Skin of body (tissue), 2 donors: ENCODE measurements around the gene AFF2. TPM values are rescaled to one million over a fixed set of nuclear protein-coding genes. Genes with fewer than 3 reads are reported as not detected.
A peak's percentile ranks its signal among the peaks of the same experiment; 100 is the strongest.

Experiments used
- DNase-seq: peaks from one replicate; lab custom pipeline; 2025; lab: John Stamatoyannopoulos, UW
- total RNA-seq: library from RNA; depleted of rRNA; stranded (reverse); fragments of >200 nt; gene quantifications from one replicate; pipeline ENCODE4 v1.2.3, GENCODE V29; 2014

AFF2 gene
- total RNA-seq, 1 donor from 2014 or later: 5.9 TPM

DNA sequence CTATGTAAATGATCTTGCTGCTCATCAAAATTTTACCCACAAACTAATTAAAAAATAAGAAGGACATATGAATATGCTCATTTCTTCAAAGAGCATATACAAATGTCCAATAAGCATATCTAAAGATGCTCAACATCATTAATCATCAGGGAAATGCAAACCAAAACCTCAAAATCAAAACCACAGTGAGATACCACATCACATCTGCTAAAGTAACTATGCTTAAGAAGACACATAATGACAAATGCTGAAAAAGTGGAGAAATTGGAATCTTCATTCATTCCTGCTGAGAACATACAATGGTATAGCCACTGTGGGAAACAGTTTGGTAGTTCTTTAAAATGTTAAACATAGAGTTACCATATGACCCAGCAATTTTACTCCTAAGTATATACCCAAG is 81.9 kb downstream of the AFF2 start:
- DNase-seq: no peak

DNA sequence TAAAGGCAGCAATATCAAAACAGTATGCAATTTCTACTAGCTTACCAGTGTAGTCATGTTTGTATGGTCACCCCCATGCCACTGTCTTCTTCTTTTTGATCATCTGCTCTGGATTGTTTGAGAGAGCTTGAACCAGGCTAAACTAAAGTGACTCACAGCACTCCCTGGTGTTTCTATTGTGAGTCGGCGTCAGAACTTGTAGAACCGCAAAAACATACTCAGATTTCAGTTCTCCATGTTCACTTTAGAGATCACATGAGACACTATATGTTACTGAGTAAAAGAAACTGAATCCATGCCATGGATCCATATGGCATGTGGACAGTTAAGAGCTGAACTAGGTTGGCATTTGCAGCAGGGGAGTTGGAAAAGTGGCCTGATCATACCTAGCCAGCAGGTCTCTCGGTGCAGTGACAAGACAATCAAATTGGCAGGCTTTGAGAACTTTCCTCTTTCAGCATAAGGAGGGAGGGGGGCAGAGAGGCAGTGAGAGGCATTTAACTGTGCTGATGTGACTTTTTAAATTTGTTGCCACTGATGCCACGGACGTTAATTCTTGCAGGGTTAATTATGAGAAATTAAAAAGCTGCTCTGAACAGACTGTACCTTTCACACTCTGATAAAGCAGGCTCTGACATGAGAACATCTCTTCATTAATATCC is 88.4 kb downstream of the AFF2 start:
- DNase-seq: no peak

DNA sequence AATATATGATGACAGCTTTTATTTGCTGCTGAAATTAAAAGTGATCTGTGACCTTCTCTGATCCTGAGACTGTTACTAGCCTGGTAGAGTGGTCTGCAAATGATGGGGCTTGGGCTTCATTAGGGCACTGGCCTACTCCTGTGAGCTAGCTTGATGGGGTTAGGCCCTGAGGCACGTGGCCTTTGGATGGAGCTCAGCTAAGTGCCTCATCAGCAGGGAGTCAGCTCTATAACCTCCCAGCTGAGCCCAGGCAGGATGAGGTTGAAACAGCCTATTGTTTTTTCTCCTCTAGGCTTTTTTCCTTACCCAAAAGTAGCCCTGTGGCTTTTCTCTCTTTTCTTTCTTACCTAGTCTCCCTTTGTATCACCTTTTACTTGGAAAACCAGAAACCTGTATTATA is 92.2 kb downstream of the AFF2 start:
- DNase-seq: no peak

DNA sequence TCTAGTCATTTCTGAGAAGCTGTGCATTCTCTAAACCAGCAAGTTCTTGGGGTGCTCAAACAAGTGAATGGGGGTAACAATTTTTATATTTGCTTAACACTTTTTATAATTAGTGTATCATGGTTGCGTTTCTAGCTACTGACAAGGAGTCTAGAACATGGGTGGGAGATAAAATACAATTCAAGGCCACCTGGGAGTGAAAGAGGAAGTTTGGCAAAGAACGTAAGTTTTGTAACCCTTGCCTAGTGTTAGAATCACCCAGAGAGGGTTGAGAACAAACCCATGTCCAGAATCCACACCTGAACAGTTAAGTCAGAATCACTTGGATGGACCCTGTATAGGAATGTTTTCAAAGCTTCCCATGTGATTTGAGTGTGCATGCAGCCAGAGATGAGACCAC is 92.7 kb downstream of the AFF2 start:
- DNase-seq: no peak

DNA sequence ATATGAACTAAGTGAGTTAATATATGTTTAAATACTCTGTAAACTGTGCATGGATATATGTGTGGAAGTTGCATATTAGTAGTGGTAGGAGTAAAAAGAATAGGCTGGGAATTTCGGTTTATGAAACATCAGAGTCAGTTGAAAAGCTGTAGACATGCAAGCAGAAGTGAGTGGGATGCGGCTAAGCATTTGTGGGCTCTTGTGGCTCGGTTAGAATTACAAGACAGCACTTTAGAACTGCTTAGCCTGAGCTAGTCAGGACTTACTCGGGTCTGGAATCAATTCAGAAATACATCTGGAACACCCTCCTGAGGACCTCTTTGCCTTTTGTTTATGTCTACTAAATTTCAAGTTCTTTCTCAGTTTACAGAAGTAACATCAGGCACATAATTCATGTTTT is 93.6 kb downstream of the AFF2 start:
- peak; percentile 17 for DNase-seq

DNA sequence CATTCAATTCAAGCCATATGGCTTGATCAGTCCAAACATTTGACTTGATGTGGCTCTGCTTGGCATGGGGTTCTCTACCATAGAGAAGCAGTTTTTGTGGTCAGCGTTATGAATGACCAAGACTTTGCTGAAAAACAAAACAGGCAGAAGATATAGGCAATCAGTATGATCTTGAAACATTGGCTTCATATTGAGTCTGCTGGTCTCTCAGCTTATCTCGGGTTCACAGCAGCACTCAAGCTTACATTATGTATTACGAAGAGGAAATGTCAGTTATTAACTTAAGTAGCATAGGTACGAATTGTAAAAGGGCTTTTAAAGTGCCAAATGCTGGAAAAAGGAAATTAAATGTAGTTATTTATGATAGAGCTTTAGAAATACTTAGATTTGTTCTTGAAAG is 99.0 kb downstream of the AFF2 start:
- no peak for DNase-seq

DNA sequence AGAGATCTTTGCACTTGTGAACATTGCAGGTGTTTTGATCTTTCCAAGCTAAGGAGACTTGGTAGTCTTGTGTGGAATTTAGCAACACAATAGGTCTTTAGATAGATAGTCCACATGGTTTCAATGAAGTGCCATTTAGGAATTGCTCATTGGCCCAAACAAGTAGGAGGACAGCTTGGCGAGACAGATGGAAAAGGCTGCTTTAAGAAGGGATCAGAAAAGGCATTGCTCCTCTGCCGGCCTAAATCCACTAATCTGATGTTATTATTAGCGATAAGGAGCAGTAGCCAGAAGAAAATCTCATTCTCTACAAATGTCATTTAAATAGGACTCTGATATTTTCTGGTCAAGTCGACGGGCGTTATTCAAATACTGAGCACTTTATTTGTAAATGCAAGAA is 99.7 kb downstream of the AFF2 start:
- no peak for DNase-seq

DNA sequence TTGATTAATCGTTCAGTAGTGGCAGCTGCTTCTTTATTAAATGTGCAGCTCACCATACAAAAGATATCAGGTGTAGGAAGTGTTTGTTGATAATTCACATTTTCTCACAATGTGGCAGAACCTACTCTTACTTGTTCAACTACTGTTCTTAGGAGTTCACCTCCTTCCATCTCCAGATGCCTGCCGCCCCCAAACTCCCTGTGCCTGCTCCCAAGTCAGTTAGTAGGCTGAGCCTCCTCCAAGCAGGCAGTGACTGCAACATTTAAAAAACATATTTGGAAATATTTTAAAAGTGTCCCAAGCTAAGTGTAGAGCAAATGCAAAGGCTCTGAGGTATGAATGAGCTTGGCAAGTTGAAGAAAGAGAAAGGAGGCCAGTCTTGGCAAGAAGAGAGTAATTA is 100.2 kb downstream of the AFF2 start:
- no peak for DNase-seq

DNA sequence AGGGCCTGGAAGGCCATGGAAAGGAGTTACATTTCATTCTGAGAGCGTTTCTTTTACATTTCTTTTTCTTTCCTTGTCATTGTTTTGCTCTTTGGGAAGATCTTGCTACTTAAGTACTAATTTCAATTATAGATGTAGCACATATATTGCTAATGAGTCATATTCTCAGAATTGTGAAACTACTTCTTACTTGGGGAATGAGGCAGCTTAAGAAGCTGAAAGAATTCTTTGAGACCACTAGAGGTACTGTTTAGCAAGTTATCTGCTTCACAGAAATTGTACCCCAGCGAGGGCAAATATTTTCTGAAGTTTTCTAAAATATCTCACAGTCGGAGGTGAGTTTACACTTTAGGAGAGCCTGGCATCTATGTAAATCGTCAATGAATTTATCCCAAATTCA is 100.6 kb downstream of the AFF2 start:
- DNase-seq: no peak

DNA sequence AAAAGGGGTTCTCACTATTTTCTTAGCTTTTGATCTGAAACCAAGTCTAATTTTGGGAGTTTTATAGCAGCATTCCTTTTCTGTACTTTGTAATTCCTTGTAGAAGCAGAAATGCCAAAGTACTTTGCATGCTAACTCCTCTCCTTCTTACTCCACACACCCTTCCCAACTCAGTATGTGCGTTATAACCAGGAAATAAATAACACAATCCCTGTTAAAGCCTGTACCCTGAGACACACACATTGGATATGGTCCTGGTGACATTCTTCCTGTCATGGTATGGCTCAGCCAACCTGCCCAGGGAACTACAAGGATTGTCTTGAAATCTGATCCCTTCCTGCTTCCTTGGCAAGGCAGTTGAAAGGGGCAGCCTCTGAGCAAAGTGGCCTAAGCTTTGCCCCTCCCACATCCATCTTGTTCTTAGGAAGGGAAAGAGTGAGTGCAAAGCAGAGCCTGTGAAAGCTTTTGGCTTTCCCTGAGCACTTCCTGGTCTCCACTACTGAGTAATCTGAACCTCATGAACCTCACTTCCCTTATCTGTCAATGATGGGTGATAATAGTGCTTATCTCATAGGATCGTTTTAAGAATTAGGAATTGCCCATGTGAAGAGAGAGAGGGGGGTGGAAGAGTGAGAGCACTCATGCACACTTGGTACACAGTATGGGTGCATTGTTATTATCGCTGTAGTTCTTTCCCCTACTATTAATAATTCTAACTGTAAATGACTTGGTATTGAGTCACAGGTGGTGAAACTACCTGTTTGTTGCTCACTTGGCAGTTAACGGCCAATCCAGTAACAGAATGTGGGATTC is 109.3 kb downstream of the AFF2 start:
- DNase-seq: no peak

DNA sequence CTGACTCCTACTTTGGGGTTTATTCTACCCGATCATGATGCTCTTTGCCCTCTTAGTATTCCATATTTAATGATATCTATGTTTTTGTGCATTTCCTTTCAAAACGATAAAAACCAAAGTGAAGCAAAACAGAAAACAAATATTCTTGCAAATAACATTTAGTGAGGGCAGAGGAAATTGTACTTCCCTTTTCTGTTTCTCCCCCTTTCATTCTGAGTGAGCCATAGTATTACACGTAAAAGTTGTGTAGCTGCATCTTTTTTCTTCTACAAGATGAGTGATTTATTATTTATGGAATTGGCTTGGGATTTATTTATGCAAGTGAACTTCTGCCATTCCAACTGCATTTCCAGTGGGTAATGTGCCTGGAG is 109.9 kb downstream of the AFF2 start:
- DNase-seq: no peak

DNA sequence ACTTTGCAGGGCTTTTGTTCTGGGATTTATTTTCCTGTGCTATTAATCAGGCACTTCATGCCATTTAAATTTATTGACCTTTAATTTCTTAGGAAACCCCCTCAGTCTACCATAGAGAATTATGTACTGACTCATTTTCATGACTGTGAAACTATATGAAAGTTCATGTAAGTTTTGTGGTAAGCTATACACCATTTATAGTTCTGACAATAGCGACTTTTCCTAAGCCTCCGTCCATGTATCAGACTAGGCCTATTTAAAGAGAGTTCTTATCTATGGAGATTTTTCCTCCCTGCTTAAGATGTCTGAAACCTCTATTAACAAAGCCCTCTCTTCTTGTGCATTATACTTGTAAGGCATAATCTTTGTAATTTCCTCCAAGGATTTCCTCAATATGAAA is 111.6 kb downstream of the AFF2 start:
- DNase-seq: no peak

DNA sequence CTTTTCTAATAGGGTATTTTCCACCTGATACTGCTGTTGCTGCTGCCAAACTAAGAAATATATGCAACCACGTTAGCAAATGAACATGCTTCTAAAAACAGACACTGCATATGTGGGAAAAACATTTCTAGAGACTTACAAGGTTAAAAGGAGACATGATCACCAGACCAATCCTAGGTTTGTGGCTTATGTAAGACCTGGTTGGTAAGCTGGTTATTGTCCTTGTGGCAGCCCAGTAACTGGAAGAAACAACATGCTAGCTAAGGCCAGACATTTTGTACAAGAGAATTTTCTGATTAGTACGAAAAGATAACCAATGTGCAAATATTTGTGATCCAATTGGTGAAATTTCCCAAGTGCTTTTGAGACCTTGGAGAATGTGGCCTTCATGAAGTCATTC is 112.0 kb downstream of the AFF2 start:
- no peak for DNase-seq

DNA sequence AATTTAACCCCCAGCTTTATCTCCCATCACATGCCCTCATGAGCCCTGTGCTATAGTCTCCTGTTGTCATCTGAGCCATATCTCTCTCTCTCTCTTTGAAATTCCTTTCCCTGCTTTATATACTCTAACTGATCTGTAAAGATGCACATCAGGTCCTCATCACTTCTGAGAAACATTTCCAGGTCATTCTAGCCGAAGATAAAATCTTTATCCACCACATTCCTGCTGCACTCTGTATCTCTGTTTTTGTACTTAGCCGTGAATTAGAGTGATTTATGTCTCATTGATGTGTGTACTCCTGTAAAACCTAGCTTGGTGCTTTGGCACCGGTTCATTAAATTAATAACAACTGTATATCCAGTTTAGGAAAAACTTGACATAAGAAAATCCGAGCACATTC is 113.2 kb downstream of the AFF2 start:
- DNase-seq: no peak

DNA sequence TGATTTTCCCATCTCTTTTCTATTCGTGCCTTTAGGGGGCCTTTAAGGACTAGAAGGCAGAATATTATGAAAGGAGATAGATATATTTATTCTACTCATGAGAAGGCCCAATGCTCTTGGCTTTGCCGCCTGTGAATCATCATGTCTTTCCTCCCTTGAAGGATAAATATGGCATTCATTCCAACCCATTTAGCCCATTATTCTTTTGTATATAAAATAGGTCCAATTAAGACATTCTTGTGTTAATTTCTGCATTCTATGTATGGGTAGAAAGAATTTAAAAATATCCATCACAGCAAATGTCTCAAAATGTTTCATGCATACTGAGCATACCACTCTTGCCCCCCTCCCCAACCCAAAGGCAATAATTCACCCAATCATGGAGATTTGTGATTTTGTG is 115.1 kb downstream of the AFF2 start:
- no peak for DNase-seq

DNA sequence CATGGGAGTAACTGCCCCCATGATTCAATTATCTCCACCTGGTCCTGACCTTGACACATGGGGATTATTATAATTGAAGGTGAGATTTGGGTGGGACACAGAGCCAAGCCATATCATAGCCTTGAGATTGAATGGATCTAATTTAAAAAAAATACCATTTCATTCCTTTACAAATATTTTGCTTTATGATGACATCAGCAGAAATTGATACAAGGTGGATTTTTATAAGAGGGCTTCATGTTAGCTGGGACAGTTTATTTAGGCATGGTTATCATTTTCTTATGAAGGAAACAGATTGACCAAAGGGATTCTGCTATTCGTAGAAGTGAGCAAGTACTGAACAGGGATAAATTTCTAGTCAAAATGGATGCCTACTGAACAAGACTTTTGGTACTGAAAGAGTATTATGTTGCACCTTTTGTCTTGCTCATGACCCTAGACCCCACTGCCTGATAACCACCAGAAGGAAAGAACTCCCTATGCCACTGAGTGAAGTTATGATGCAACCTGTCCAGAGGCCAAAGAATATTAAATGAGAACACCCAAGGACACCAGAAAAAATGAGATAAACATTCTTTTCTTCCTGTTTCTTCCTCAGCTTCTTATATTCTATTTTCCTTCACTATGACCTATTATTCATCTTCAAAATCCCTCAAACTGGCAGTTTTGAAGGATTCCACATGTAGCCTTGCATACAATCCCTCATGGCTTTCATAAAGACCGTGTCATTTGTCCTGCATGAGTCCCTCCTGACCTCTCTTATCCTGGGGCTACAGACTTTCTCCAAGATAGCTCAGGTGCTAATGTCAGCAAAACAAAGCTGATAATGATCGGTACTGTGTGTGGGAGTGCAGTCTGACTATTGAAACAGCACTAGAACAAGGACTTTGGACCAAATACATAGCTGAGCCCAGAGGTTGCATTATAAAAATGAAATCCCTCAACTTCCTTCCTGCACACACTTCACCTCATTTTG is 118.3 kb downstream of the AFF2 start:
- DNase-seq: no peak

DNA sequence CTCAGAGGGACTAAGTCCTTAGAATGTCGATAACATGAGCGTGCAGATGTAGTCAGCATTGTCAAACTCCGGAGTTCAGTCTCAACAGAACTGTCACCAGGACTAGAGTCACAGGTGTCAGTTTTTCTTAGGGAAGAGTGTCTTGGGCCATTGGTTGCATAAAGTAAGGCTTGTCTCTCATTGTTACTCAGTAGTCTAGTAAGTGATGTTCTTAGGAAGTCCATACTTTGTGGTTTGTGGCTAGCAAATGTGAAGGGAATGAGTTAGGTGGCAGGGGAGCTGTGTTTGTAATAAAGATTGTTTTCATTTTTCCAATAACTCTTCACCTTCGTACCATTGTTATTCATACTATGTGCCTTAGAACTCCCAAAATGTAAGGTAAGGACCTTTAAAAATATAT is 119.6 kb downstream of the AFF2 start:
- DNase-seq: no peak

DNA sequence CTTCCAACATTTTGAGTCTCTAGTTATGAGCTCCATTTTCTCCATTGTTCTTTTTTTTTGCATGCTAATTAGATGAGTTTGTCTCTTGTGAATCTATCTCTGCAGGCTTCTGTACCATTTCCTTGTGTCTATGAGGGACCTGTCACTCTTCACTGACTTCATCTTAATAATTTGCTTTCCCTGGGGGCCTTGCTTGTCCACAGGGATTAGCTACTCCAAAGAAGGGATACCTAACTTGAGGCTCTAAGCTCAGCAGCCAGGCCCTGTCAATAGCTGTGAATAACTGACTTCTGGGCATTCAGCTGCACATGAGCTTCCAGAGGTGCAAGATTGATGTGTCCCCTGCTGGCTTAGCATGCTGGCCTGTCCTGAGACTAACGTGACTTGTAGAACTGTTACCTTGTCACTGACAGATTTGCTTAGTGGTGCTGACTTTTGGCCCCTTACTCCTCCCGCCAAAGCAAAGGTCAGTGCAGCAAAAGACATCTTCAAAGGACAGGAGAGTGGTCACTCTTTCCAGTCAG is 124.6 kb downstream of the AFF2 start:
- no peak for DNase-seq

DNA sequence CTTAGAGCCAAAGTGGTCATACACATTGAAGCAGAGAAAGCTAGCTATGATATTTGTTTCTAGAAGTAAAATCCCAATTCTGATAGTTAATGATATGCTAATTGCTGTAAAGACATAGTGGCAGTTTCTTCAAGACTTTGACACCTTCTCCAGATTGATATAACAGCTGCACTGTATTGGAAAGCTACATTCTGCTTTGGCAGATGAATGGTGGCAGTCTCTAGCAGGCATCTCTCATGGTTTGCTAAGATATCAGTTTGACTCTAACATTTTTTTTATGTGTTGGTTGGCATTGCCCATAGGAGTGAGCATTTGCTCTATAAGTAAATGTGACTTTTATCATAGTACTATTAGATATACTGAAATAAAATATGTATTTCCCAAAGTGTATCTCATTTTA is 128.2 kb downstream of the AFF2 start:
- no peak for DNase-seq

DNA sequence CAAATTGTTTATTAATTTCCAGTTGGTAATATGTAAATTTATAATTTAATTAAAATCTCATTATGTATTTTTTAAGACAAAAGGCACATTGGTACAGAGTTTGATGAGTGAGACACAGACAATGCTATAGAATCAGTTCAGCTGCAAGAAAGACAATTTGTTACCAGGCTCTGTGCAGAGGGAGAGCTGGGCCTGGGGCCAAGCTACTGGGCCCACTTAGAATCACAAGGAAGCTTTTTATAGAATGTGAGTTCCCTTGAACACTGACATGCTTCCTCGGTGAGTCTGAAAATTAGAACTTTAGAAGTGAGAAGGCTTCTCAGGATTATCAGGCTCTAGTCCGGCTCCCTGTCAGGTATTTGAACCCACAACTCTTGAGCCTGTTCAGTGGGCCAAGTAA is 129.0 kb downstream of the AFF2 start:
- no peak for DNase-seq

DNA sequence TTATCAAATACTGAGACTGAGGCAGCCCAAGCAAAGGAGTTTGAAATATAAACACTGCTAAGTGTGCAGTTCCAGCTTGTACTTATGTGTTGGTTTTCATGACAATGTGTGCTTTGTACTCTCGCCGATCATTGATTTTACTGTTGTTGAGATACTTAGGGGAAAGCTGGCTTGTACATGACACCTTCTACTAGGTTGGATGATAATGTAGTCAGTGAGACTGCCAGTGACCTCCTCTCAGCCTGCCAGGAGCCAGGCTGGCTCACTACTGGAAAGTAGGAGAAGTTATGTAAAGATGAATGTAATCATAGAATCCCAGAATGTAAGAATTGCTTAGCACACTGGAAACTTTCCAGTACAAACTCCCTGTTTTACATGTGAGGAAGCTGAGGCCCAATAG is 132.0 kb downstream of the AFF2 start:
- no peak for DNase-seq
